Stomach (tissue), 9 donors: ENCODE measurements around the gene MYO10. TPM values are rescaled to one million over a fixed set of nuclear protein-coding genes. Genes with fewer than 3 reads are reported as not detected.

Source experiments
- DNase-seq, 2 donors: peaks; one replicate each; pipeline versions ENCODE4 v3.0.0 to v3.0.0-alpha.2; 2013 to 2019
- H3K27ac ChIP-seq, 5 donors: fragments of 200-600 bp in 4 of 5; sonication (generic) in 4 of 5; one replicate each; pipeline ENCODE4 v1.5.1; 2013 to 2019; ENCODE audit warnings: mild to moderate bottlenecking in 1 of 5, moderate library complexity in 1 of 5
- H3K27me3 ChIP-seq, 3 donors: fragments of 200-600 bp; sonication (generic); one replicate each; pipeline ENCODE4 v1.5.1; 2017 to 2019; ENCODE audit warnings: mixed run types in 1 of 3
- H3K36me3 ChIP-seq, 4 donors: fragments of 200-600 bp; sonication (generic); 1 replicate in 3 of 4; 2 replicates in 1 of 4; pipeline ENCODE4 v1.5.1; 2016 to 2019
- H3K4me1 ChIP-seq, 4 donors: fragments of 200-600 bp; sonication (generic); one replicate each; pipeline ENCODE4 v1.5.1; 2016 to 2019
- H3K4me3 ChIP-seq, 4 donors: fragments of 200-600 bp; sonication (generic) in 3 of 4; one replicate each; pipeline ENCODE4 v1.5.1; 2016 to 2019; ENCODE audit warnings: mild to moderate bottlenecking in 1 of 4
- H3K9me3 ChIP-seq, 4 donors: fragments of 200-600 bp; sonication (generic); one replicate each; pipeline ENCODE4 v1.5.1; 2016 to 2019
- CTCF ChIP-seq, 7 experiments: fragments of 450-650 bp in 4 of 7; fragments of 200-600 bp in 3 of 7; sonication (generic) in 3 of 7; IDR thresholded peaks; one replicate each; pipeline ENCODE4 v1.5.1; 2016 to 2019; ENCODE audit warnings: antibody characterized with exemption in 7 of 7, control low read depth in 2 of 7, mild to moderate bottlenecking in 1 of 7
- EP300 ChIP-seq: sonication (generic); formaldehyde crosslinking; IDR thresholded peaks from one replicate; pipeline ENCODE4 v1.6.1; 2017; ENCODE audit warnings: antibody characterized with exemption
- POLR2A ChIP-seq, 4 donors: fragments of 450-650 bp; IDR thresholded peaks; one replicate each; pipeline ENCODE4 v1.6.1; 2016; ENCODE audit warnings: antibody characterized with exemption in 4 of 4, control low read depth in 2 of 4, mild to moderate bottlenecking in 1 of 4, moderate library complexity in 1 of 4
- POLR2AphosphoS5 ChIP-seq, 3 donors: sonication (generic); formaldehyde crosslinking; IDR thresholded peaks; one replicate each; pipeline ENCODE4 v1.6.1; 2016; ENCODE audit warnings: antibody characterized with exemption in 3 of 3
- WGBS, 5 donors: extraction: QIAGEN DNeasy Blood & Tissue Kit in 3 of 5; methylation state at CpG; one replicate each; pipeline versions ENCODE4 v1.1.5 to v1.1.7; 2013 to 2018; 5-methylcytosine and 5-hydroxymethylcytosine counted together
- intact Hi-C: fragments of 100-400 bp; cut with DNase I; formaldehyde crosslinking; loops from one replicate; pipeline ENCODE4 v1.15.1; 2023; ENCODE audit warnings: low total_unique reads
- polyA plus RNA-seq, 3 donors: library from polyadenylated mRNA; stranded (reverse); fragments of 200-250 nt; gene quantifications; one replicate each; pipeline ENCODE4 v1.2.3, GENCODE V29; 2013
- total RNA-seq, 5 donors: library from RNA; depleted of rRNA; stranded (reverse); fragments of >200 nt; gene quantifications; one replicate each; pipeline versions ENCODE4 v1.1.0 to v1.2.3, GENCODE V29; 2014 to 2016
- donor health status: healthy with polysubstance abuse.
- donor health status: Bipolar disorder and iron deficiency.
- donor health status: healthy.

Gene MYO10
- total and polyA plus RNA-seq, 8 donors: 6.8 to 233 (median 76.5) TPM

DNA sequence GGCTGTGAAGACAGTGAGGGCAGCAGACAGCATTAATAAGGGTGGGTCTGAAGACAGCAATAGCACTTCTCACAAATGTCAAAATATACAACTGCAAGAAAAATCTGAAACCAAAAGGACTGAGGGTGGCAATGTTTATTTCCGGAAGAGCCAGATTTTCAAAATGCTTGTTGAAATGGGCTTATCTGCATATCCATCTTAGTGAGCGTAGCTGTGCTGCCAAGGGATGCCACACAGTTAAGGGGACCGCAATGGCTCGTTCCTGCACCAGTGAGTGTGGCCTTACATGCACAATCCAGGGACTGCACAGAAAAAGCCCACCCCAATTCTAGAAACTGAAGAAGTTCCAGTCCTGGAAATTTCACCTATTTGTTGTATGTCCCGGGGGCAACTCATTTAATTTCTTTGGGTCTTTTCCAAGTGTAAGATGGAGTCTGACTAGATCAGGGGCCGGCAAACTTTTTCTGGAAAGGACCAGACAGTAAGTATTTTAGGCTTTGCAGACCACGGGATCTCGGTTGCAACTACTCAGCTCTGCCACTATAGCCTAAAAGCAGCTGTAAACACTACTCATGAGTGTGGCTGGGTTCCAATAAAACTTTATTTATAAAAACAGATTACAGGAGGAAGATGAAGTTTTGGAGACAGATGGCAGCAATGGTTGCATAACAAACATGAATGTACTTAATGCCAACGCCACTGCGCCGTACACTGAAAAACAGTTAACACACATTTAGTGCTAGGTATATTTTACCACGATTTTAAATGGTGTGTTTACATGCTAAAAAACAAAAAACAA lies 154.1 kb downstream of the MYO10 start:
- no peaks in the 10 kb centered on the region for H3K27me3 ChIP-seq
- peaks cover 0 to 14% (median 4%) of the 10 kb centered on the region in 4 donors for H3K4me1 ChIP-seq
- H3K36me3 ChIP-seq: peaks cover 14 to 62% (median 49%) of the 10 kb centered on the region in 4 donors
- H3K4me3 ChIP-seq: no peak overlapping the region
- H3K27ac ChIP-seq: no peak overlapping the region
- intact Hi-C loops: no loop called here
- no peak for DNase-seq
- no peaks in the 10 kb centered on the region for H3K9me3 ChIP-seq
- 93 to 97% (median 96%) methylated on average over 12 of the region's 12 CpGs for whole genome bisulfite sequencing, 5 donors
- TF ChIP-seq EP300: no peak
- no peak for TF ChIP-seq POLR2AphosphoS5 (IDR thresholded peaks at IDR 0.05)
- no peak for TF ChIP-seq CTCF (IDR thresholded peaks at IDR 0.05)
- TF ChIP-seq POLR2A (IDR thresholded peaks at IDR 0.05): no peak

DNA sequence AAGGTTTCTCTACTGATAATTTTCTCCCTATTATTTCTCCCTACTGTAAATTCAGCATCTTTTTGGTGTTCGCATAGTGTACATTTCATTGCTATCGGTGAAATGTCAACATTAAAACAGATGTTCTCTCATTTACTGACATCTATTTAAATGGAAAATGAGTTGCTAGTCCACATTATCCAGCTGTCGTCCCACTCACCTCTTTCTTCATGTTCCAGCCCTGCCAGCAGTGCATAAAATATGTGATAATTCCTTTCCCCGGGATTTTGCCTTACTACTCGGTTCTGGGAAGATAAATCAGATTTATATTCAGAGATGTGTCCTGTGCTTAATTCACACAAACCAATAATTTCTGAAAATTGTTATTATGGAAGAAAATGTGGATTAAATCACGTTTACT lies 155.8 kb downstream of the MYO10 start:
- TF ChIP-seq POLR2A (IDR thresholded peaks at IDR 0.05): no peak
- no peak for TF ChIP-seq EP300
- TF ChIP-seq POLR2AphosphoS5 (IDR thresholded peaks at IDR 0.05): no peak
- no peak for TF ChIP-seq CTCF (IDR thresholded peaks at IDR 0.05)
- 74 to 86% (median 82%) methylated on average over 6 of the region's 6 CpGs for WGBS, 5 donors
- peaks cover 0 to 11% (median 4%) of the 10 kb centered on the region in 4 donors for H3K4me1 ChIP-seq

DNA sequence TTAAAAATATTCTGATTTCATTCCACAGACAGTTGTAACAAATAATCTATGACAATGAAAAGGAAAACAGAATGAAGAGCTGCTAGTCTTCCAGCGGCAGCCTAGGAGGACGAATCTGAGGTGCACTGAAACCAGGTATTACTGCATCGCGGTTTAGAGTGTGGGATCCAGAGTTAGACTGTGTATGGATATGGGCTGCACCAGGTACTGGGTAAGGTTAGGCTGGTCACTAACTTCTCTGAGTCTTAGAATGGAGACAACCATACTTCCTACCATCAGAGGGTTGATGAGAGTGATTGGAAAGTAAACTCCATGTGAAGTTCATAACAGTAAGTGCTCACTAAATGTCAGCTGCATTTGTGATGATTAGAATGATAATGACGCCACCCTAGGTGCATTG lies 158.7 kb downstream of the MYO10 start:
- Histone ChIP-seq H3K9me3 (no peaks in the 10 kb centered on the region), H3K4me3 (no peak overlapping the region), H3K36me3 (peaks cover 9 to 54% (median 46%) of the 10 kb centered on the region in 4 donors), H3K27ac (no peak overlapping the region), H3K27me3 (no peaks in the 10 kb centered on the region), H3K4me1 (no peaks in the 10 kb centered on the region)
- no peak for TF ChIP-seq CTCF (IDR thresholded peaks at IDR 0.05)
- 88 to 95% (median 89%) methylated on average over 5 of the region's 5 CpGs for WGBS, 5 donors
- DNase-seq: no peak
- intact Hi-C loops: no loop called here

More for the DNA sequence above, 155.8 kb downstream of the MYO10 start:
- Histone ChIP-seq H3K4me3 (no peak overlapping the region), H3K9me3 (no peaks in the 10 kb centered on the region), H3K27ac (no peak overlapping the region), H3K27me3 (no peaks in the 10 kb centered on the region), H3K36me3 (peaks cover 14 to 66% (median 55%) of the 10 kb centered on the region in 4 donors)
- DNase-seq: no peak
- intact Hi-C loops: no loop called here

GRCh38 chr5:16776611-16777251 lies 159.4 kb downstream of the MYO10 start:
- intact Hi-C loops: no loop called here
- H3K36me3 ChIP-seq: peaks cover 6 to 47% (median 39%) of the 10 kb centered on the region in 4 donors
- peak in 1 of 2 donors; percentile 24 for DNase-seq
- no peaks in the 10 kb centered on the region for H3K4me1 ChIP-seq
- no peaks in the 10 kb centered on the region for H3K9me3 ChIP-seq
- H3K27ac ChIP-seq: no peak overlapping the region
- TF ChIP-seq CTCF (IDR thresholded peaks at IDR 0.05) (peak in 1 of 7 experiments; percentile 6), POLR2AphosphoS5 (IDR thresholded peaks at IDR 0.05) (no peak), EP300 (peak; percentile 53)
- H3K27me3 ChIP-seq: no peaks in the 10 kb centered on the region
- no peak overlapping the region for H3K4me3 ChIP-seq
- 66 to 74% (median 70%) methylated on average over 10 of the region's 10 CpGs for WGBS, 5 donors
